ENCODE data around the gene PDE4D.

The PDE4D gene

DNA sequence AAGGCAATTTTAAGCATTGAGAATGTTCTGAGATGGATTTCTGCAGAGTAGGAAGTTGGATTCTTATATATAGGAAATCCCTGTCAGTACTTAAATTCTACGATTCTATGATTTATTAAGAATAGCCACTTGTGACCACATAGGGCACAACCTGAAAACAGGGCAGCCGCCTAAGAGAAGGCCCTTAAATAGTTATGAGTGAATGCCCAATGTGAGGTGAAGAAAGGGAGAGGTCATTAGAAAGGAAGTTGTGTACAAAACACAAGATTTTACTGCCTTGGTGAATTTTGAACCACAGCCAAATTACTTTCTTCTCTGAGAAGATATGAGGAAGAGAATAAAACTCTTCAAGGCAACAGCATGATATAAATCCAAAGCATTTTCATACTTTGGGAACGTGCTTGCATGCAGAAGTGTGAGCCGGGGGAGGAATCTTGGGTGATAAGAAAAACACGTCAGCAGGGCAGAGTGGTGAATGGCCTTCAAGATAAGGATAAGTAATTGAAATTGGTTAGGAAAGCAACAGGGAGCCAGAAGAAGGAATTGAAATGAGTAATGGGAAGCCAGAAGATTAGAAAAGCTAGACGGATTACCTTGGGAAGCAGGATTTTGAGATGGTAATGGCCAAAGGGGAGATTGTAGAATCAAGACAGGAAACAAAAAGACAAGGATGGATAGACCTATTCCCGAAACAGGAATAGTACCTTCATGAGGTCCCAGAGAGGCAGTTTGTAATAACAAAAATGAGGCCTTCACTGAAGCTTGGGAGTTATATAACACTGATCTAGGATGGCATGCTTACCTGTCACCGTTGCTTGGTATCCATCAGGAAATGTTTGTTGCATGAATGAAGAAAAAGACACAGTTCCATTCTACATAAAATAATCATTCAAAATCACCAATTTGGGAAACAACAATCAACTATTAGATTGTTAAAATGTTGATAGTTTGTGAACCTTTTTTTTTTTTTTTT lies 244.3 kb downstream of the PDE4D start:
- DNase-seq: no peak

DNA sequence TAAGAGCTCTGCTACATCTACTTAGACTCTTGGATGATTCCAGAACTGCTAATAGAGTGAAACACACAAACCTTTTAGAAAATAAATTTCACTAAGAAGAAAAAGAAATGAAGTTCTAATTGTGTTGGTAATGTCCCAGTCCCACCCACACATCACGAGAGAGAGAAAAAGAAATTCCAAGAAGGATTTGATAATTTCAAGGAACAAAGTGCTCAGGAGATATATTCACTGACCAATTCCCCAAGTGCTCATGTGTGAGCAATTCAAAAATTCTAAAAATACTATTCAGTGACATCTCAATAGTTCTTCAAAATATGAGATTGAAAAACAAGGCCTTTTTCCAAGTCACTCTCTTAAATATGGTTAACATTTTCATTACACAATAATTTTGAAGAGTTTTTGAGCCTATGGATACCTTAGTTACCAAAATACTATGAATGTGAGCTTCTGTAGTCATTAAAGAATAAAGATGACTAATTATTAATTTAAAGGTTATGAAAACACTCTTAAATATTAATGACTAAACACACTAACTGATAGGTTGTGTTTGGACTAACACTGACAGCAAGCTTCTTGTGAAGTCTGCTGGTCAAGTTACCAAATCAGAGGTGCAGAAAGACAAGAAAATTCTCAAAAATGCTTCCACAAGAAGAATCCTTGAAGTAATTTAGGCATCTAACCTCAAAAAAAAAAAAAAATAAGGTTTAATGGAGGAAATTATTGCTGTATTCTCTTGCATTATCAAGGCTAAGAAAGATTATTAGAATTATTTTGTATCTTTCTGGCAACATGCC lies 245.3 kb downstream of the PDE4D start:
- DNase-seq: no peak

DNA sequence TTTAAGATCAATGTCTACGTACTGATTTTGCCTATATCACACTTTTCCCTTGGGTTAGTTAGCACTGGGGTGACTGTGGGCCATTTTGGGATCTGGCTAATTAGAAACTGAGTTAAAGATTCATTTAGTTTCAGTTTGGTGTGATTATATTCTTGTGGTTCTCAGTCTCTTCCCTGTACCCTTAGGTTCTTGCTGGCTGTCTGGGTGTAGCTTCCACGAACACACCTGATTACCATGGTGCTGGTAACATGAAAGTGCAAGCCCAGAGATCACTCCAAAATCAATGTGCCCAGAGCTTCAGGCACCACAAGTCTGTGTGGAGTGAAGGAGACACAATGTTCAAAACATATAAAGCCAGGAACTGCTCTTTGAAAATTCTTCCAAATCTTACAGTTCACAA lies 248.1 kb downstream of the PDE4D start:
- DNase-seq: no peak

DNA sequence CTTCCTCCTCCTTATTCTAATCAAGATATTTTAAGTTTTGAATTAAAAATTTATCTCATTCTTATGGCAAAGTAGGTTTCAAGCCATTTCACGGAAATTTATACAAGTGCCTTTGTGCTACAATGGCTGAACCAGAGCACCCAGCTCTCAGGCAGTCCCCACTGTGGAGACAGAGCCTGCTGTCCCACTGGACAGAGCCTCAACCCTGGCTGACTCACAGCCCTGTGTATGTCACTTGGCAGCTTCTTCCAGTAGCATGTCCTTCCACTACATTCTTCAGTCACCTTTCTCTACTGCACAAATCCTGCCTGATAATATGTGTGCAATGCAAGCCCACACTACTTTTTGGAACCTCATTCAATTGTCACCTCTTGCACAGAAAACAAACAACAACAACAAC lies 253.1 kb downstream of the PDE4D start:
- peak; percentile 32 for DNase-seq

DNA sequence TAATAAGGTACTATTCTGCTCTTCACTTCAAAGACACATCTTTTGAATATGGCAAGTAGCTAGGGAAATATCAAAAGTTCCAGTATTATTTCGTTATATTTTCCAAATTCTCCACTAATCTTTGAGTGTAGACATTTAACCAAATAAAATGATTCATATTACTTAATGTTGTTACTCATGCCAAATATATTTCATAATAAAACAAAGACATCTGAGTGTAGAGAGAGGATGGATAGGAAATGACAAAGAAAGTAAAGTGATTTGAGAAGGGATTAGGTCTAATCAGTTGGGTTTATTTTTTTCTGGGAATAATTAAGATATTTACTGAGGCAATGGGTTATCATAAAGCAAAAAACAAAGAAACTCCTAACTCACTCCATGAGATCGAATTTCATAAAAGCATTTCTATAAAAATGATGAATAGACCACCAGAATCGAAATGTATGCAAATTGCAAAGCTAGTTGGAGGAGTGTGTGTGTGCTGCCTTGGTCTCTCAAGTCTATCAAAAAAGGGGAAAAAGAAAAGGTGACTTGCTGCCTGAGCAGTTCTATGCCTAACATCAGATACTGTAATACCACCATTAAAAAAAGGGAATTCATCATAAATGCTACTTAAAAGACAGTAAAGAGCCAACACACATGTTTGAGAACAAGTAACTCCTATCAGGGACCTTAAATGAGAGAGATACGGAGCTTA lies 255.5 kb downstream of the PDE4D start:
- no peak for DNase-seq

DNA sequence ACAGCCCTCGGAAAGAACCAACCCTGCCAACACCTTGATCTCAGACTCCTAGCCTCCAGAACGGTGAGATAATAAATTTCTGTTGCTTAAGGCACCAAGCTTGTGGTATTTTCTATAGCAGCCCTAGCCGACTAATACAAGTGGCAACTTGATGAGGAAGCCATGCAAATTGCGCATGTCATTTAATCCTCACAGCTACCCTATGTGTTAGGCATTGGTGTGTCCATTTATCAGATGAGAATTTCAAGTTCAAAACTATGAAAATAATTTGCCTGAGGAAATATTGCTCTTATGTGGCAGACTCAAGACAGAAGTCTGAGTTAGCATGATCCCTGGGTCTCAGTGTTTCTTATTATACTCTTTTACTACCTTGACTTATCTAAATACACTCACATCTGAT lies 264.0 kb downstream of the PDE4D start:
- DNase-seq: no peak

DNA sequence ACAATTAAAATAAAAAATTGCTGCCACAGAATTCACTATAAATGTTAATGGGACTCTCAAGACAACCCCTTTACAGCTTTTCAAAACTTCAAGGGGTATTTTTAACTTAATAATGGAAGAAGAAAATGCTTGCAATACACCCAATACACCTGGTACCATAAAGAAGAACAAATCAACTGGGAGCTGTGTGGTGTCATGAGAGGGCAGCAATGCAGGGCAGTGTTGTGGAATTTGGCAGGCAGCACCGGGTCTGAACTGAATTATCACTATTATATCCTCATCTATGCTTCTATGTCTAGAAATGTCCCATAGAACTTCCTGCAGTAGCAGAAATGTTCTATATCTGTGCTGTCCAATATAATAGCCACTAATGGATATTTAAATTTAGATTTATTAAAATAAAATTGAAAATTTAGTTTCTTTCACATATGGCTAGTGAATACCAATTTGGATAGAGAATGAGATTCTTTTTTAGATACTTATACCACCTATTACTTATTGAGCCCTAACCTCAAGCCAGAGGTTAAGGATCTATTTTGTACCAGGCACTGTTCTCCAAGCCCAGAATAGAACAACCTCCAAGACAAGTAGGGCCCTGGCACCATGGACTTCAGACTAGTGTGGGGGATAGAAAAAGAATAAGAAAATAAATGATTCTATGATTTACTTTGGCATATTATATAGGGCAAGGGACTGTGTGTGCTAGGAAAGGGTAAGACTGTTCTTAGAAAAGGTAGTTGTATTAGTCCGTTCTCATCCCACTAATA lies 265.3 kb downstream of the PDE4D start:
- no peak for DNase-seq

DNA sequence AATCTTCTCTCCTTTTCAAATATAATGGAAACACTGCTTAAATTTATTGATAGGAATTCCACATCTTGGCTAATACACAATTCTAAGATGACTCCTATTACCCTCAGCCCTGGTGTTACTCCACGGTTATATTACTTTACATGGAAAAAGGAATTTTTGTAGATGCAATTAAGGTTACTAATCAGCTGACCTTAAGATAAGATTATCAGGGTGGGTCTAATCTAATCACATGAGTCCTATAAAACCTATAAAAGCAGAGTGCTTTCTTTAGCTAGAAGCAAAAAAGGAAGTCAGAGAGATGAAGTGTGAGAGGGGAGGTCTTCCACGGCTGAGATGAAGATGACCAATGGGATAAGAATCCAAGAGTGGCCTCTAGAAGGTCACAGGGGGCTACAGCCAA lies 268.6 kb downstream of the PDE4D start:
- DNase-seq: no peak

DNA sequence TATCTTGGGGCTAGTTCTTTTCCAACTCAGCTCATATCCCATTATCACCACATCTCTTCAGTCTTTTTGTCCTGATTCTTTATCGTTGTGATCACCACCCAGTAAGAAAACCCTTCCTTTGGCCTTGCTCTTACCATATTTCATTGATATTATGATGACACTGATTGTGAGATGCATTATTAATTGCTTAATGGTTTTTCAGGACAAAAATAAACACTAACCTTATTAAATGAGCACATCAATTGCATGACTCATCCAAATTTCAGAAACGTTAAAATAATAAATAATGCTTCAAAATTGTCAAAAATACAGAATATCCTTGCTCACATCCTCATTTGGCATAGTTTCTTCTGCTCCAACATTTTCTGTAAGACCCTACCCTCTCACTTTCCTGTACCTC lies 270.7 kb downstream of the PDE4D start:
- no peak for DNase-seq

DNA sequence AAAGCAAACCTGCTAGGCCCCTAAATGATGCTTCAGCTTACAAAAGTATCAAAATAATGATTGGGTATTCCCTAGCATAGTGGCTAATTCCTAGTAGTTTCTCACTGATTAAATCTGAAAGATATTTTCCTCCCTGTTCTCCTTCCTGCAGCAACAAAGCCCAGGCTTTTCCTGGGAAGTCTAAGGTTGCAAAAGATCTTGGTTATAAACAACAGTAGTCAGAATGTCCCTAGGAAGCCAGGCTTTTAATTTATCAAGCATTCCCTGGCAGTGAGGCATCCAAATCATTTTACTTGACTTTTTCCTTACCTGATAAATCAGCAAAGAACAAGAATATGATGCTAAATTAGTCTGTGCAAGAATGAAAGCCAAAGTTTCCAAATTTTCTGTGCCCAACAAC lies 272.0 kb downstream of the PDE4D start:
- DNase-seq: no peak

DNA sequence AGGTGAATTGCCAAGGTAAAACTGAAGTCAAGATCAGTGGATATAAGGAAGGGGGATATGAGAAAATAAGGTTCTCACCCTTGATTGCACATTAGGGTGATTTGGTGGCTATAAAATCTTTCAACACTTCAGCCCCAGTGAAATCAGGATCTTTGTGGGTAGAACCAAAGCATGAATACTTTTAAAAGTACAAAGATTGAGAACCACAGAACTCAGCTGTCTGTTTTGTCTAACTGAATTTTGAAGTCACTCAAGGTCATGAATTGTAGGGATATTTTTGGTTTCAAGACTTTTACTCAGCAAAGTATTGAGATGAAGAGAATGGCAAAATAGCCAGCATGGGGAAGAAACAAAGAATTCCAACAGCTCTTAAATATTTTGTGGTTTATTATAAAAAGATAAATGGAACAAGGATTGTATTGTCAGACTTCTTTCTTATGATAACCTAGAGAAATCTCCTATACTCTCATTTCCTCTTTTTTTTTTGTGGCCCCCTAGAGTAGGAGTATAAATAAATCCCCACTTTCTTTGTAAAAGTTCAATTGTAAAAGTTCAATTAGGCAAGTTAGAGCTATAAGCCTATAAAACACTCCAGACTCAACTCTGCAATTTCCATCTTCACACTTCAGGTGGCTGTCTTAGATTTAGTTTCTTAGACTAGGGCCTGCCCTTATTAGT lies 272.9 kb downstream of the PDE4D start:
- no peak for DNase-seq

DNA sequence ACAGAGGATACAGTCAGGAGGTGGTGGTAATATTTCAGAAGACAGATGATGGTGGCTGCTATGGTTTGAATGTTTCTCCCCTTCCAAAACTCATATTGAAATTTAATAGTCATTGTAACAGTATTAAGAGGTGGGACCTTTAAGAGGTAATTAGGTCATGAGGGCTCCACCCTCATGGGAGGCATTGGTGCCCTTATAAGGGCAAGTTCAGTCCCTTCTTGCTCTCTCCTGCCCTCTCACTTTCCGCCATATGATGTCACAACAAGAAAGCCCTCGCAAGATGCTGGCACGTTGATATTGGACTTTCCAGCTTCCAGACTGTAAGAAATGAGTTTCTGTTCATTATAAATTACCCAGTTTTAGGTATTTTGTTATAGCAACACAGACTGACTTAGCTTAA lies 274.9 kb downstream of the PDE4D start:
- no peak for DNase-seq

DNA sequence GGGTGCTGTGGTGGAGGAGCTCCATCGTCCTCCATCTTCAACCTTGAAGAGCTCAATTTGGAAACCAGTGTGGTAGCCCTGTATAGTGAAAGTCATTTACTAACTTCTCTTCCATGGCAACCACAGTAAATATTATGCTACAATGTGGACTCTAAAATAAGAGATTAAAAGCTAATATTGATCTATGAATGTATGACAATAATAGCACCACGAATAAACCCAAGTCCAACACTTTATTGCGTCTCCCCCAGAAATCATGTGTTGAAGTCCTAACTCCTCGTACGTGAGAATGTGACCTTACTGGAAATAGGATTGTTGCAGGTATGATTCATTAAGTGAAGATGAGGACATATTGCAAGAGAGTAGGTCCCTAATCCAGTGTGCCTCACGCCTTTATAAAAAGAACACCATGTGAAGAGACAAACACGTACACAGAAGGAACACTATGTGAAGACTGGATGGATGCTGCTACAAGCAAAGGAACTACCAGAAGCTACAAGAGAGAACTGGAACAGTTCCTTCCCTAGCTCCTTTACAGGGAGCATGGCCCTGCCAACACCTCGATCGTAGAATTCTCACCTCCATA lies 276.2 kb downstream of the PDE4D start:
- DNase-seq: no peak

DNA sequence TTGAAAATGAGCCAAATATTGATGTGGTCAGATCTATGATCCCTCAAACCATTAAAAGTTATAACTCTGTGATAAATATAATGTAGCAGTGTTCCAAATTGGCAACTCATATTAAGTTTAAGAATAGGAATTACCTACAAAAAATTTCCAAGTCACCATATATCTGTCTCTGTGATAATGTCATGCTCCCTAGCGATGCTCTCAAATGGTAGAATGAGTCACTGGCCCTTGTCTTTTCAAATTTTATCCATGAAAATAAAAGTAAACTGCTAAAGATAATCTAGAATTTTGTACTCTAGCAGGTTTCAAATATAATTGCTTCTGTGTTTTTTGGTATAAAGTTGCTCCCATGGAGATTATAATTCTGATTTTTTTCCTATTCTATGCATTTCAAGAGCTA lies 277.1 kb downstream of the PDE4D start:
- DNase-seq: no peak

DNA sequence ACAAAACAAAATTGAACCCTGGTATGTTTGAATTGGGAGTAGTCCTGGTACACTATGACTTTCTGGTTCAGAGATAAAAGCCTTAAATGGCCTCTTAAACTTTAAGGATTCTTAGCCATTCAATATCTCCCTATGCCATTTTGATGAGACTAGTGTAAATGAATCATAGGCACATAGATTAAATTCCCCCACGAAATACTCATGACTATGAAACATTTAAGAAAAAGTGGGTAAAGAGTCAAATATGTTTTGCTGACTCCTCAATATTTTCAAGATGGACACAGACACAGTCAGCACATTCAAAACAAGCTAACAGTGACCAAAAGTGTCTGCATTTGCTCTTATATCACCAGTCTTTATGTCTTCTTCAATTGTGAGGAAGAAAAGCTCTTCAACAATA lies 278.3 kb downstream of the PDE4D start:
- DNase-seq: peak; percentile 67

DNA sequence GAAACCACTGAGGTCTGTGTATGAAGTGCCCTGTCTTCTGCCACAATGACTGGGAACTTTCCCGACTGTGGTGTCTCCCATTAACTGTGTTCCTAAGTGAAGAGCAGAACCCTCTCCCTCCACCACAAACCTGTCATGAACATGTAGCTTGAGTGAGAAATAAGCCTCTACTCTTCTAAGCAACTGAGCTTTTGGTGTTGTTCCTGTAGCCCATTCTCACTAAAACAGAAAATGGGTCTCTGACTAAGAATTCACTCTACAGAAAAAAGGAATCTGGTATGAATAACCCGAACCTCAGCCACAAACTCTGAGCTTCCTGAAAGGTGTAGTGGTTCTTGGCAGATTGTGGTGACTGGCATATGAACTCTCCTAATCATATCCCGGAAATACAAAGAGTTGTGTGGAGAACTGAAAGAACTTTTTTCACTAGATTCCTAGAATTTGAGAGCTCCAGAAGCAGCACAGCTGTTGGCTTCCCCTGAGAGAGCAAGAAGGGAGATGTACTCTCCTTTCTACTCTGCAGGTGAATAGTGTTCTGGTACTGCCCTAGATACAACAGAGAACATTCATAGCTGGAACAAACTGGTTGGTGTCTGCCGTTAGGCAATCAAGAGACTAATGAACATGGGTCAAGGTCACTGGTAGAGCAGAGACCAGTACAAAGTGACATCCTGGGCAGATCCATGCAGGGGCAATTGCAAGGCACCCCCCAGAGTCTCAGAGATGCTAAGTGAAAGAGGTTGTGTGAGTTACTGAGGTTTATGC lies 283.8 kb downstream of the PDE4D start:
- DNase-seq: no peak

DNA sequence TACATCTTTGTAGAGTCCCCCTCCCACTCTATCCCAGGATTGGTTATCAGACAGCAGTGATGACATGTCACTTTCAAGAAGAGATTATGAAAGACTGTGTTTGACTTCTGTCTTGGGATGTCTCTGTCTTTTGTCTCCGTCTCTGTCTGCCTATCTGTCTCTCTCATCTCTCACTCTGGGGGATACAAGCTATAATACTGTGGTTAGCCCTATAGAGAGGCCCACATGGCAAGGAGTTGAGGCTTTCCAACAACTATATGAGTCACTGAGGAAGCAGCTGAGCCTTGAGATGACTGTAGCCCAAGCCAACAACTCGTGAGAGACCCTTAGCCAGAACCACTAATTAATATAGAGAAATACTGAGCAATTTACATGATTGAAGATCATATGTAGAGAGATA lies 284.8 kb downstream of the PDE4D start:
- peak; percentile 66 for DNase-seq

DNA sequence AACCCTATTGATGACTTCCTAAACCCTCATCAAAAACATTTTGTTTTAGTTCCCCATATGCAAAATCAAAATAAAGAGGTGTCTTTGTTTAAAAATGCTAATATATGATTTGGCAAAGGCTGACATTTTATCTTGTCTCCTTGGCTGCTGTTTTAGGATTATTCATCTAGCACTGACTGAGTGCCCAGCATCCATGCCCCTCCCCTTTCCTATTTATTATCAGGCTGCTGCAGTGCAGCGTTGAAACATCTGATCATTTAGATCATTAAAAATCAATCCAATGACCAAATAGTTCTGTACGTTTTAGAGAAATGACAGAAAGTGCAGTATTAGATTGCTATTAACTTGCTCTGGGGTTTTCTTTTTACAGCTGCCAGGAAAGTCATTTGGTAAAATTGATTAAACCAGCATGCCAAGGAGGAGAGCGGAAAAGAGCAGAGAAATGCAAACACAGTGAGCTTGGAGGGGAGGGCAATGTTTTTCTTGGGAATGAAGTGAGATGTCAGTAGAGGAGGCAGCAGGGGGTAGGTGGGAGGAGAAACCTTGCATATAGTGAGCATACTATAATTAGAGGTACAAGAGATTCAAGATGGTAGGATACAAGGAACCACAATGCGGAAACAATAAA lies 286.3 kb downstream of the PDE4D start:
- DNase-seq: no peak

DNA sequence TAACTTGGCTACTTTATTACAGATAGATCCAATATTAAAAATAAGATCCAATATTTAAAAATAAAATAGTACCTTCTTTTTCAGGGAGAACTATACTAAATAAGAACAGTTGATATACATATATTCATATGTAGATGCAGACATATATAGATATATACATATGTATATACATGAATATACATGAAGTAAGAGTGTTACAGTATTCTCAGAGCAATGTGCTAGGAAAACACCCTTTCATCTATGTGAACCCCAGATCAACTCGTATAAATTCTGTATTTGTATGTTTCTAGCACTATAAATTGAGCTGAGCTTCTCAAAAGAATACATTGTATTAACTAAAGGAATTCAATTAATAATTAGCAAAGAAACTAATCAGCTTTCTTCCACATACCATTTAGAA lies 287.6 kb downstream of the PDE4D start:
- DNase-seq: no peak

DNA sequence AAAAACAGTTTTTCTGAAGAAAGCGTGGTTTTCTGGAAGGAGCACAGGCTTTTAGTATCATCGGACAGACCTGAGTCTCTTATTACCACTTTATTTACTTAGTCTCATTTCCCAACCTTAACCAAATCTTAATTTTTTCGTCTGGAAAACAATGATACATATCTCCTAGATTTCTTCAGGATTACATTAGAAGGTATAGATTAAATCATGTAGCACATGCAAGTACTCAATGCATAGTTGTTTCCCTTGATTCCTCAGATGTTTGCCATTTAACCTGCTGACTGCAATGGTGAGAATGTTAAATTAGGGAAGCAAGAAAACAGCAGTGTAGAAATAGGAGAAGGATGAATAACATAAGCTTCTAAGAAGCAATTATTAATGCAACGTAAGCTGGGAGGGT lies 289.4 kb downstream of the PDE4D start:
- DNase-seq: no peak
